Mesothelial cell of epicardium (in vitro differentiated cells): ENCODE measurements around the gene COL25A1. TPM values are rescaled to one million over a fixed set of nuclear protein-coding genes. Genes with fewer than 3 reads are reported as not detected.

ENCODE experiments used
- DNase-seq, 2 experiments: peaks; one replicate each; pipeline ENCODE4 v3.0.0; 2021; ENCODE audit warnings: low spot score in 2 of 2; ENCODE audit not compliant: unreplicated experiment in 2 of 2
- H3K27ac Mint-ChIP-seq: 2 replicates; pipeline ENCODE4 v1.8.0; 2021; ENCODE audit warnings: mixed read lengths
- H3K27me3 Mint-ChIP-seq: 2 replicates; pipeline ENCODE4 v1.8.0; 2021; ENCODE audit warnings: low read depth, mixed read lengths
- H3K36me3 Mint-ChIP-seq: 2 replicates; pipeline ENCODE4 v1.8.0; 2021; ENCODE audit warnings: mixed read lengths
- H3K4me1 Mint-ChIP-seq: 2 replicates; pipeline ENCODE4 v1.8.0; 2021; ENCODE audit warnings: mixed read lengths
- H3K4me3 Mint-ChIP-seq: 2 replicates; pipeline ENCODE4 v1.8.0; 2021; ENCODE audit warnings: mild to moderate bottlenecking, moderate library complexity, mixed read lengths
- H3K9me3 Mint-ChIP-seq: 2 replicates; pipeline ENCODE4 v1.8.0; 2021; ENCODE audit warnings: mixed read lengths
- CTCF ChIP-seq: fragments of 200-600 bp; sonication (generic); IDR thresholded peaks from one replicate; pipeline ENCODE4 v1.5.0; 2021; ENCODE audit warnings: antibody characterized with exemption; ENCODE audit not compliant: unreplicated experiment
- total RNA-seq: library from RNA; stranded (reverse); gene quantifications from 3 replicates; pipeline ENCODE4 v1.2.1, GENCODE V29; 2021

COL25A1 gene
- total RNA-seq, 1 donor from 2014 or later, result 56.7 TPM

GRCh38 chr4:109207898-109208297 is 94.6 kb downstream of the COL25A1 start:
- H3K4me3 Mint-ChIP-seq, result no peak overlapping the region
- no peak overlapping the region for H3K27ac Mint-ChIP-seq
- H3K4me1 Mint-ChIP-seq, result peaks cover 42% of the 10 kb centered on the region
- H3K36me3 Mint-ChIP-seq, result peaks cover 2% of the 10 kb centered on the region
- no peak for DNase-seq
- H3K27me3 Mint-ChIP-seq, result no peaks in the 10 kb centered on the region
- H3K9me3 Mint-ChIP-seq, result no peaks in the 10 kb centered on the region
- no peak for TF ChIP-seq CTCF

GRCh38 chr4:109207061-109207460 is 95.4 kb downstream of the COL25A1 start:
- Mint-ChIP-seq H3K36me3 (peaks cover 2% of the 10 kb centered on the region), H3K4me1 (peaks cover 42% of the 10 kb centered on the region), H3K27ac (peak overlapping the region; percentile 61), H3K4me3 (no peak overlapping the region), H3K9me3 (no peaks in the 10 kb centered on the region), H3K27me3 (no peaks in the 10 kb centered on the region)
- DNase-seq, result no peak
- no peak for TF ChIP-seq CTCF

GRCh38 chr4:109206620-109207019 is 95.8 kb downstream of the COL25A1 start:
- no peaks in the 10 kb centered on the region for H3K27me3 Mint-ChIP-seq
- no peaks in the 10 kb centered on the region for H3K9me3 Mint-ChIP-seq
- H3K4me3 Mint-ChIP-seq, result no peak overlapping the region
- H3K27ac Mint-ChIP-seq, result peak overlapping the region; percentile 23
- no peak for TF ChIP-seq CTCF
- DNase-seq, result no peak
- H3K36me3 Mint-ChIP-seq, result peaks cover 2% of the 10 kb centered on the region
- peaks cover 41% of the 10 kb centered on the region for H3K4me1 Mint-ChIP-seq

- DNase-seq, result no peak
- peaks cover 40% of the 10 kb centered on the region for H3K4me1 Mint-ChIP-seq
- no peaks in the 10 kb centered on the region for H3K36me3 Mint-ChIP-seq
- TF ChIP-seq CTCF, result no peak
- no peaks in the 10 kb centered on the region for H3K9me3 Mint-ChIP-seq
- H3K4me3 Mint-ChIP-seq, result no peak overlapping the region
- H3K27me3 Mint-ChIP-seq, result no peaks in the 10 kb centered on the region
- H3K27ac Mint-ChIP-seq, result peak overlapping the region; percentile 42
These were observed 97.3 kb downstream of the COL25A1 start for GRCh38 chr4:109205186-109205585.

GRCh38 chr4:109199585-109199984 is 102.9 kb downstream of the COL25A1 start:
- Mint-ChIP-seq H3K27ac (no peak overlapping the region), H3K27me3 (no peaks in the 10 kb centered on the region), H3K36me3 (no peaks in the 10 kb centered on the region), H3K9me3 (no peaks in the 10 kb centered on the region), H3K4me3 (no peak overlapping the region), H3K4me1 (peaks cover 12% of the 10 kb centered on the region)
- no peak for TF ChIP-seq CTCF
- no peak for DNase-seq

GRCh38 chr4:109195646-109196045 is 106.8 kb downstream of the COL25A1 start:
- Mint-ChIP-seq H3K27ac (no peak overlapping the region), H3K4me1 (peaks cover 27% of the 10 kb centered on the region), H3K36me3 (peaks cover 7% of the 10 kb centered on the region), H3K4me3 (no peak overlapping the region), H3K27me3 (no peaks in the 10 kb centered on the region), H3K9me3 (peaks cover 11% of the 10 kb centered on the region)
- no peak for DNase-seq
- no peak for TF ChIP-seq CTCF
